GM21825 (cell line): ENCODE results near the gene MTM1.

ENCODE experiments used
- ATAC-seq: cut with Tn5 transposase; IDR thresholded peaks from one replicate; pipeline ENCODE4 v1.9.1; 2021; ENCODE audit warnings: mild to moderate bottlenecking, moderate library complexity; ENCODE audit not compliant: unreplicated experiment

MTM1 gene

GRCh38 chrX:150548251-150548650 is 20.2 kb upstream of the MTM1 start:
- ATAC-seq = no peak

GRCh38 chrX:150548684-150549083 is 19.7 kb upstream of the MTM1 start:
- ATAC-seq = no peak

GRCh38 chrX:150551963-150552362 is 16.5 kb upstream of the MTM1 start:
- no peak for ATAC-seq

- ATAC-seq = no peak
Measured at GRCh38 chrX:150558424-150558823, 10.0 kb upstream of the MTM1 start.

- ATAC-seq = no peak
Measured at GRCh38 chrX:150564838-150565237, 3.6 kb upstream of the MTM1 start.

DNA sequence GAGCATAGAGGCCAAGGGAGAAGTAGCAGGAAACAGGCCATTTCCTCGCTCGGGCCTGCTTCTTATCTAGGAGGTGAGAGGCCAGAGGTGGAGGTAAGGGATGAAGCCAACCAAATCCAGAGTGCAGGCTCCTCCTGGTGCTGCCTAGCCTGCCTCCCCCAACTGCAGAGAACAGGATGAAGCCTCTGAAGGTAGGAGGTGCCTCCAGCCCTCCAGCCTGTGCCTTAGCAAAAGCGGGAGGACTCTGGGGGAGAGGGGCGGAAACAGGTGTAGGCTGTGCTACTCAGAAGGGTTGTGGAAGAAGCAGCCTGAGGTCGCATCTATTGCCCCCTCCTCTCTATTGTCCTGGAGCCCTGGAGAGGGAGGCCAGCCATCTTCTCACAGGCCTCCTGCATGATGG is 2.9 kb upstream of the MTM1 start:
- ATAC-seq = no peak

GRCh38 chrX:150566734-150567182 is 1.7 kb upstream of the MTM1 start:
- ATAC-seq = no peak

GRCh38 chrX:150567645-150568319 is 639 bp upstream of the MTM1 start:
- no peak for ATAC-seq

DNA sequence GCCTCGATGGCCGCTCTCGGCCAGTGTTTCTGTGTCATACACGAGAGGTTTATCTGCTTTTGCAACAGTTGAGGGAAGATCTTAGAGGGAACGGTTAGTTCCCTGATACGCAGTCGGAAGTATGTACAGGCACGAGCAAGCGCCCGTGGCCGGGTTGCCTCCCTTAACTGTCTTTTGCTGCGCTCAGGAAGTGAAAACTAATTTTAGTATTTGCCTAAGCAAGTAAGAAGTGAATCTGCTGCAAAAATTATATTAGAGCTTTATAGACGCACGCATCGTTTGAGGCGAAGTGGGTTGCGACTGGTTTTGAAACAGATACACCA is 695 bp downstream of the MTM1 start:
- peak; percentile 29 for ATAC-seq

DNA sequence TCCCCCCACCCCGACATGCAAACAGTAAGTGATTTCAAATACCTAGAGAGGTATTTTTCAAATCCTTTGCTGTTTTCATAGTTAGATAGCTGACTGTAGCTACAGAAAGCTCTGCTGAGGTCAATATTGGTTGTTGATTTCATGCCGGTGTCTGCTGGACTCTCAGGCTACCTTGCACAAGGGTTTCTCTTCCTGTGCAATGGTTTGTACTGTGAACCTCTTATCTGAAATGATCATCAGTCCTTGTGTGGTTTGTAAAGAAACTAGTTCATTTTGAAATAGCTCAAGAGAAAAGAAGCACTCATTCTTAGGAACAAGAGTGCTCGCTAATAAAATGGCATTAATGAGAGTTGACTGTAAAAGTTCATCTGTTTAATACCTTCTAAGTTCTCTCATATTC is 2.1 kb downstream of the MTM1 start:
- no peak for ATAC-seq

DNA sequence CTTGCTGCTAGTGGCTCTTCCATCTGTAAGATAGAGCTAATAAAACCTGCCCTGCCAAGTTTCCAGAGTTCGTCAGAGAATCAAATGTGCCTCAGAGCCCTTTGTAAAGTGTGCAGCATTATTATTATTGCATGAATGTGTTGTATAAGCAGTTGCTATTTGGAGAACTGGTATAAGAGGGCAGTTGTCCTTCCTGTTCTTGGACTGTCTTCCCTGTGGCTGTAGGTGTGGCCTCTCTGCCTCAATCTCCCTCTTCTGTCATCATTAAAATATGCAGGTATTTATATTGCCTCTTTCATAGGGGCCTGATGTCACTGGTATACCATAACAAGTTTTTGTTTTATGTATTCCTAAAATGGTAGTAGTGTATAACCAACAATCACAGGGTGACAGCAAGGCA is 3.8 kb downstream of the MTM1 start:
- ATAC-seq = no peak

DNA sequence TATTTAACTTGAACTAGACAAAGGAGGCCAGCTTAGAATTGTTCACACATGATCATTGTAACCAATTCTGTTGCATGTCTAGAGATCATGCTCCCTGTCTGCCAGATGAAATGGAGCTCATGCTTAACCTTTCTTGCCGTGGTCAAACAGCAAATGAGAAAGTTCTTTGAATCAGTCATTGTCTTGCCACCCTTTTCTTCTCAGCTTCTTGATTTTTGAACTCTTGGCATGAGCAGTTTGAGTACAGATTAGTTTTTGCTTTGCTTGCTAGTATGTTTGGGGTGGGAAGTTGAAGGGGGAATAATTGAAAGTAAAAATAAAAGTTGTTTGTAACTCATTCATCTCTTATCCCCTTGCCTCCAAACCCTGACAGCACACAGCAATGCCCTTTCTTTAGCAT is 4.7 kb downstream of the MTM1 start:
- no peak for ATAC-seq

DNA sequence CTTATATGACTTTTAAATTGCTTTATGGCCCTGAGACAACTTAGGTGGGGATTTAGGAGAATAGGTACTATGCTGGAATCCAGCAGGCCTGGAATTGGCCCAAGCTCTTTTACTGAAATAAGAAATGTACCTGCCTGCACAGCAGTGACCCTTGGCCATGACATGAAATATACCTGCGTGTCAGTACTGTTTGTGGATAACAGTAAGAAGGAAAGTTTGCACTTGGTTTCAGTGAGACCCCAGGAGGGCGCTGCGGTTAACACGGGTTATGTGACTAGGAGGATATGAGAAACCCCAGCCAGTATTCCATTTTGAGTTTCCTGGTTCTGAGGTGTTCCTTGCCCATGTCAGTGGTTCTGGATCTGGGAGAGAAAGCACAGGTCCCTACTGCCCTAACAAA is 5.3 kb downstream of the MTM1 start:
- ATAC-seq = peak; percentile 37

DNA sequence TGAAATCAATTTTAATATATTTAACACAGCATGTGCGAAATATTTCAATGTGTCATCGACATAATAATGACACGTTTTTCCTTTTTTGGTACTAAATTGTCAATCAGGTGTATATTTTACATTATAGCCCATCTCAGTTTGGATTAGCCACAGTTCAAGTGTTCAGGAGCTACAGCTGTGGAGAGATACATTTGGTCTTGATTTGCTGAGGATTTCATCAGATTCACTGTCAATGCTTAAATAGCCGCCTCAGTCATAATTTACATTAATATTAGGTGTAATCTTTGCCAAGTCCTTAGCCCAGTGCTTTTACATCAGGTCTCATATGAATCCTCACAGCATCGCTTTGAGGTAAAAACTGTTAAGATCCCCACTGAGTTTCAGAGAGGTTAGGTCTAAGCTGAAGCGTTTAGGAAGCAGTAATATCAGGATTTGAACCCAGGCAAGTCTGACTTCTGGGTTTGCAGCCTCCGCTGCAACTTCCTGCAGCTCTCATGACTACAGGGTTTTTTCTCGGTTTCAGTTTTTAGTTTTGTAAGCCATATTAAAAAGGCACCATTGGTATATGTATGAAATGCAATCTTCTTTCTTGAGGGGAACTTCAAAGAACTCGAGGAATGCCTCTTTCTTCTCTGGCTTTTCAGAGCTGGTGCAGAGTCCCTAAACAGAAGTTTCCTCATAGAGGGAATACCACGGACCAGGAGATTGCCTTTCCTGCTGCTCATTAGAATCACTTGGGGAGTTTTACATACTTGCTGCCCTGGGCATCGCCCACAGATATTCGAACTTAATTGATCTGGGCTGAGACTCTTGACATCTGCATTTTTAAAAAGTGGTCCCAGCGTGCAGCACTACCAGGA is 6.4 kb downstream of the MTM1 start:
- peak; percentile 72 for ATAC-seq

DNA sequence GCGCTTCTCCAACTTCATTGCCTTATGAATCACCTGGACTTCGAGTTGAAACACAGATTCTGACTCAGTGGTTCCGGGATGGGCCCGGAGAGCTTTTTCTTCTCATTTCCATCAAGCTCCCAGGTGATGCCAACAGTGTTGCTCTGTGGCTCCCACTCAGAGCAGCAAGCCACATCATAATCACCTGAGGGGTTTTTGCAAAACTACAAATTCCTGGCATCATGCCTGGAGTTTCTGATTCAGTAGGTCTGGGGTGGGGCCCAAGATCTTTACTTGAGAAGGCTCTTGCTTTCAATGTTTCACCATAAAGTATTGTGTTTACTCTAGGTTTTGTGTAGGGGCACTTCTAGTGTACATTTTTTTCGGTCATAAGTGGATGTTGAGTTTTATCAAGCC is 7.0 kb downstream of the MTM1 start:
- ATAC-seq = no peak

GRCh38 chrX:150577174-150577573 is 8.8 kb downstream of the MTM1 start:
- ATAC-seq = no peak

DNA sequence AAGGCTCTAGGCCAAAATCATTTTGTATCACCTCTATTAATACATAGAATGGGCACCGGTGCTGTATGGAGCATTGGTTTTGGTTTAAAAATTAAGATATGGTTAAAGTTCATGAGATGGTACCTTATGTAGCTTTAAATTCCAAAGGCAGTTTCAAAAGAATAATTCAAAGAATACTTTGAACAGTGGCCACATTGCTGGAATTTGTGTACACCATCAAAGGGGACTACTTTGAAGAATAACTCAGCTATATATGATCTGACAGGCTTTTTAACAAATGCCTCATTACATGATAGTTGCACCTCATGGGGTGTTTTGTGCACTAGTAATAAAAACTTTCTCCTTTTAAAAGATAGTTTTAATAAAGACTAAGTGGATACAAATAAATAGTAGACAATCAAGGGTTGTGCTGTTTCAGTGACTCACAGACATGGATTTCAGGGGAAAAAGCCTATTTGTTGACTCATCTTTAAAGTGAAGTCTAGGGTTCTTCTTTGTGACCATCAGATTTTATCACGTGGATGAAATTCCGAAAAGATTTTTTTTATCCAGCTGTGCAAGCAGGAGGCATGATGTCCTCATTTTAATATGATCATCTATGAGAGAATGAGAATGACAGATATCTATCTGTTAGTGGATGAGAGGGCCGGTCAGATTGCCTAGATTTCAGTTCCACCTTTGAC is 12.8 kb downstream of the MTM1 start:
- ATAC-seq = no peak

- ATAC-seq = no peak
Measured at GRCh38 chrX:150582338-150582948, 14.0 kb downstream of the MTM1 start.

DNA sequence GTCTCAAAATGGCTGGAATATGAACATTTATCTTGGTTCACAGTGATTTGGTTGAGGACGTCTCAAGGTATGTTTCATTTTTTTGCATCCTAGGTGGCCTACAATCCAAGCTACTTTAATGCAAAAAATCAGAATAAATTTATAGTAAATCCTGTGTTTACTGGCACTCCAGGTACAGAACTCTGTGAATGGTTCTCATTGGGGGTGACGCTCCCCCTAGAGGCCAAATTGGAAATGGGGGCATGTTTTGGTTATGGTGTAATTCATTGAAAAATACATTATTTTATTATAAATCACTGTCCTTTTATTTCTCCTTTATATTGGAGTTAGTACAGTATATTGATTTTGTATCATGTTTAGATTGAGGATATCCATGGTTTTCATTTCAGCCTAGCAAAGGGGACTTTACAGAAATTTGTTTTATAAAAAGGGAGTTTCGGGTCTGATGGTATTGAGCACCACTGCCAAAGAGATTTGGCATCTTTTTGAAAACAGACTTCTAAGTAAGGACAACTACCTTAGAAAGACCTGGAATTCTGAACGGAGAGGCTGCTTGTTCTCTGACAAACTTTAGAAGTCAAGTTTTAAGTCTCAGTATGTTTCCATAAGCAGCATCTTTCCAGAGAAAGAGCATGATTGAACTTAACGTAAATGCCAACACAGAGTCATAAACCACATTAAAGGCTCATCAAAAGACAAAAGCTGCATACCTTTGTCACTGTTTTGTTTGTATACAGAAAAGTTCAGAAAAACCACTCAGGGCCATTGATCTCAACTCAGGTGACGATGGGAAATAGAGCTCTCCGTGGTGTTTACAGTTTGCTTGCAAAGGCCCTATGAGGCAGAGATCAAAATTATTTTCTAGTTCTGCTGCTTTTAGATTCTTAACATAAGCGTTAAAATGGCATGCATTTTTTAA is 19.4 kb downstream of the MTM1 start:
- no peak for ATAC-seq

DNA sequence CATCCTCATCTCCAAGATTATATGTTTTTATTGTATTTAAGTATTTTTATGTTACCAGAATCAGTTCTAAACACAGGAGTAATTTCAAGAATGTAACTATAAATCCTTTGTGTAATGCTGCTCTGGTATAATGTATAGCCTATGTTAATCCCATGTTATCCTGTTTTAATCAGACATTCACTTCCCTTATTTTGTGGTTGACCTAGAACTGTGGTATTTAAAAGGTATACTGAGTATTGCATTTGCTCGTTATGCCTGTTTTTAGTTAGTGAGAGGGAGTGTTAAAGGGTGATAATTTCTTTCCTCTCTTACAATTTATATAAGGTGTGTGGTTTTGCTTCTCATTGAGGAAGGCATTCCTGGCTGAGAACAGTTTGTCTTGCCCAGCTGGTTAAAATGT is 26.2 kb downstream of the MTM1 start:
- no peak for ATAC-seq
